Measurements from ENCODE around the gene OSBPL6.
"Not testable (repeated sequence)": the region's sequence is repeated elsewhere in the genome, so short reads cannot be mapped to it uniquely, and the experiment has no call there.

Gene OSBPL6

DNA sequence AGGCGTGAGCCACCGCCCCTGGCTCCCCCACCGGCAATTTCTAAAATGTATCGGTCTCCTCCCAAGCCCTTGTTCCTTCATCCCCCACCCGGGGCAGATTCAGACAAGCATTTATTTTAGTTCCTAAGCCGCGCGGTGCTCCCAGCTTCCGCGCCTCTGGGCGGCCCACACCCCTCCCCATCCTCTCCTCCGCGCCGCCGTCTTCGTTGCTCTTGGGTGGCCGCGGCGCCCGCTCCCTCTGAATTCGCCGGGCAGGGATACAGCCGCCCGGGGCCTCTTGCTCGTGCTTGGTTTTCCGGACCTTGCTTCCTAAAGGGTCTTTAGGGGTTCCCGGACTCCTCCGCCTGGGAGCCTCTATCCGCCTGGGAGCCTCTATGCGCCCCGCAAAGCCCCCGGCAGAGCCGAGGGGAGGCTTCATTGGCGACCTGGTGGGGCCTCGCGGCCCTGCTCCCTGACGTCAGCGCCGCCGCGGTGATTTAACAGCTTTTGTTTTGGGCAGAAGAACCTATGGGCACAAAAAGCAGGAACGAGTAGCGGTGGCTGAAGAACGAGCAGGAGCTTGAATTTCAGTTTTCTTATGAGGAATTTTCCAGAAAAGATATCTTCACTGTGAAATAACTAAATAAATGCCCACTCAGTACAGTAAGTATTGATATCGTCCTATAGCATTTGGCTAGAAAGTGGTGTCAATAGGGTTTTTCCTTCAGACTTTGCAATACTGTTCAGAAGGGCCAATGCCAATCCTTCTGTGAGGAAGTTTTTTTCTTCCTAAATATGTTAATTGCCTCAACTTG lies 219.4 kb downstream of the OSBPL6 start:
- DNase-seq, result peak; percentile 83 to 87

- peak; percentile 86 to 89 for DNase-seq
Measured at GRCh38 chr2:178414266-178415247, 220.2 kb downstream of the OSBPL6 start.

- DNase-seq, result no peak
Measured at GRCh38 chr2:178415979-178416378, 221.7 kb downstream of the OSBPL6 start.

GRCh38 chr2:178417916-178418315 lies 223.6 kb downstream of the OSBPL6 start:
- DNase-seq, result no peak

GRCh38 chr2:178418426-178418825 lies 224.1 kb downstream of the OSBPL6 start:
- DNase-seq, result no peak

GRCh38 chr2:178419123-178419522 lies 224.8 kb downstream of the OSBPL6 start:
- DNase-seq, result no peak

DNA sequence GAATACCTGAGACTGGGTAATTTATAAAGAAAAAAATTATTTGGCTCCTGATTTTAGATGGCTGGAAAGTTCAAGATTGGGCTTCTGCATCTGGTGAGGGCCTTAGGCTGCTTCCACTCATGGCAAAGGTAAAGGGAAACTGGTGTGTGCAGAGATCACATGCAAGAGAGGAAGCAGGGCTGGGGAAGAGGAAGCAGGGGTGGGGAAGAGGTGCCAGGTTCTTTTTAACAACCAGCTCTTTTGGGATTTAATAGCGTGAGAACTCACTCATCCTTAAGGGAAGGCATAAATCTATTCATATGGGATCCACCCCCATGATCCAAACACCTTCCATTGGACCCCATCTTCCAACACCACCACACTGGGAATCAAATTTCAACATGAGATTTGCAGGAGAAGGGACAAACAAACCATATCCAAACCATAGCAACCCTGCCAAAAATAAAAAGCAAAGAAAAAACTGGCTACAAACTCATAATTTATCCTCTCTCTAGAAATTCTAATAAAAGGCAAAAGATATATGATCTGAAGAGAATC lies 226.2 kb downstream of the OSBPL6 start:
- no peak for DNase-seq

GRCh38 chr2:178422097-178422496 lies 227.8 kb downstream of the OSBPL6 start:
- no peak for DNase-seq

DNA sequence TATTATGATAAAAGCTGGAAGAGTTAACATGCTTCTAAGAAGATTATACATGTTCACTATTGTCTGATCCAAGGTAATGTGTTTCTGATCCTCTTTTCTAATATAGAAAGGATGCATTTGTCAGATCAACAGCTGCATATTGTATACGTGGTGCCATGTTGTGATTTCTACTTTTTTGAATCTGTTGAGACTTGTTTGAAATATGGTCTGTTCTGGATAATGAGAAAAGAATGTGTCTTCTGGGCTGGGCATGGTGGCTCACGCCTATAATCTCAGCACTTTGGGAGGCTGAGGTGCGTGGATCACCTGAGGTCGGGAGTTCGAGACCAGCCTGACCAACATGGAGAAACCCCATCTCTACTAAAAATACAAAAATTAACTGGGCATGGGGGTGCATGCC lies 229.4 kb downstream of the OSBPL6 start:
- DNase-seq, result not testable (repeated sequence)

DNA sequence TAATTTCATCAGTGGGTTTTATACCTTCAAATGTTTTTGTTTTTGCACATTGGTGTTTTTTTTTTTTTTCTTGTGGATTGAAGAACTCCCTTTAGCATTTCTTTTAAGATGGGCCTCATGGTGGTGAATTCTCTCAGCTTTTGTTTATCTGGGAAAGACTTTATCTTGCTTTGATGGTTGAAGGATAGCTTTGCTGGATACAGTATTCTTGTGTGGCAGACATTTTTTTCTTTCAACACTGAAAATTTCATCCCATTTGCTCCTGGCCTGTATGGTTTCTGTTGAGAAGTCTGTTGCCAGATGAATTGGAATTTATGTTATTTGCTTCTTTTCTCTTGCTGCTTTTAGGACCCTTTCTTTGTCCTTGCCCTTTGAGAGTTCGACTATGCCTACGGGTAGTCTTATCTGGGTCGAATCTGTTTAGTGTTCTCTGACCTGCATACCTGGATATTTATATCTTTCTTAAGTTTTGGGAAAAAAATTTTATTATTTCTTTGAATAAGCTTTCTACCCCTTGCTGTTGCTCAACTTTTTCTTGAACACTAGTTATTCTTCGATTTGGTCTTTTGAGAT lies 231.0 kb downstream of the OSBPL6 start:
- DNase-seq, result no peak

GRCh38 chr2:178426388-178426787 lies 232.1 kb downstream of the OSBPL6 start:
- no peak for DNase-seq

DNA sequence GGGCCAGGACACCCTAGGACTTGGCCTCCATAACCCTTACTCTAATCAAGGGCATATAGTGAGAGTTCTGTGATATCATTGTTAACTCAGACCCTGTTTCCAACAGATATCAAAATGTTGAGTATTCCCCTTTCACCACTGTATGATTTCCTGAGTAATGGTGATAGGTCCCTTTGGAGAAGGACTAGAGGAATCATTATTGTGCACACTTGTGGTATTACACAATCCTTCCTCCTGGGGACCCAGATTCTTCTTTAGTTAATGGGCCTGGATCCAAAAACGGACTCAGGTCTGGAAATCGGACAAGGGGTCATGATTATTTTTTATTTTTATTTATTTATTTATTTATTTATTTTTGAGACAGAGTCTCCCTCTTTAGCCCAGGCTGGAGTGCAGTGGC lies 233.1 kb downstream of the OSBPL6 start:
- no peak for DNase-seq

GRCh38 chr2:178428396-178428806 lies 234.1 kb downstream of the OSBPL6 start:
- no peak for DNase-seq

DNA sequence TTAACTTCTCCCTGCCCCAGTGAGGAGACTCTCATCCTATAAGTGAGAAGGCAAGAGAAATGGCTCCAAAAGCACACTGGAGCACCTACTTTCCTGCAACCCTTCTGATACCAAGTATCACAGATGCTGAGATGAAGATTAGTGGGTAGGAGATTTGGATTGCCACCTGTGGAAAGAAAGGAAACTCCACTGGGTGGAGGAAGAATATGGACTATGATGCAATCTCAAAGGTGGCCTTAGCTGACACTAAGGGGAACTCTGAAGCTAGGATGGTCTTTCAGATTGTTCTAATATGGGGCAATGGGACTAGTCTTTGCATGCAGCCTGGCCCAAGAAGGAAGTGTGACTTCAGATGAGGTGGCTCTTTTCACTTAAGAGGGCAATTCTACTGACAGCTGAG lies 235.0 kb downstream of the OSBPL6 start:
- no peak for DNase-seq

GRCh38 chr2:178436662-178437061 lies 242.3 kb downstream of the OSBPL6 start:
- no peak for DNase-seq

DNA sequence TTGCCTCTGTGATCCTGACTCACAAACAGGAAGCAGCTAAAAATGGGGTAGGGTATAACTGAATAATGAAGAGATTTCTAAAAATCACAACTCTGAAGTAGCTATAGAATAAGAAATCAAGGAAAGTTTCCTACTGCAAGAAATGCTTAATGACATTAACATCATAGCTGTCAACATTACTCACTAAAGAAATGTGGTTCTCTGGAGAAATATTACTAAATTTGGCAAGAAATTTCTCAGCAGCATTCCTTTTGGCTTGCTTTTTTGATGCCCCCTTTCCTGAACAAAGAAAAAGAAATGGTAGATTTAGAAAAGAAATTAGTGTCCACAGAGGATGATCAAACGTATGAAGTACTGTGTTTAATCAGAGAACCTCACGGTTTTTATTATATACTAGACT lies 247.1 kb downstream of the OSBPL6 start:
- no peak for DNase-seq

DNA sequence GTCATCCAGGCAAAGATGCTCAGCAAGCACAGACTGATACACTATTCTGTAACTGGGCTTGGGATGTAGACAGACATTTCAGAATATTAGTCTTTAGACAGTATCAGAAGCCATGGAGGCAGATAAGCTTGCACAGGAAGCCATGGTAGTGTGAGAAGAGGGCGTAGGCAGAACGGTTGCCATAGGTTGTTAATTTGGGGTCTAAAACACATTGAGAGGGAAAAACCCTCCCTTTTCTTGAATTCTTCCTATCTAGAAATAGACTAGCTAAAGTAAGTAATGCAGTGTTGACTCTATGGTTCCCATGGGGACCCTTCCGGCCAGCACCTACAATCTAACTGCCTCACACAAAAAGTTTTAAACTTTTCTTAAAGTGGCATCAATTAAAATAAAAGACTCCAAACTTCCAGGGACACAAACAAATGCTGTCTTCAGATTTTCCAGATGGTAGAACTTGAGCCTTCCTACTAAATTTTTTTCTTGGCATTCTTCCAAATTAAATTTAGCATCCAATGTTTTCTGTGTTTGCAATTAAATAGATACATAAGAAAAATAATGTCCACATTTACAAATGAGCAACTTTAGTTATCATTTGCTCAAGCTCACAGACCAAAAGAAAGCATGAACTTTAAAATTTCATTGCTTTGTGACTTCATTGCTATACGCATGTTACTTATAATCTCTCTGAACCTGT lies 254.8 kb downstream of the OSBPL6 start:
- no peak for DNase-seq

- peak in 1 of 2 experiments; percentile 22 for DNase-seq
Measured at GRCh38 chr2:178449700-178450523, 255.6 kb downstream of the OSBPL6 start.

DNA sequence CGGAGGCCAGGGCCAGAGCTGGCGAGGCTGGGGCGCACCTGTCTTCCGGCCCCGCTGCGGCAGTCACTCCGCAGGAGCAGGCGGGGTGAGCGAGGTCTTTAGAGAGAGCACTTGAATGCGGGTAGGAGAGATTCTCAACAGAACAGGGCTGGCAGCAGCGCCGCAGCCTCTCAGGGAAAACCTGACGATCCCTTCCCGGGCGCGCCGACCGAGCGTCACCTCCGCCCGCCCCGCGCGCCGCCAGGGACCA lies 256.1 kb downstream of the OSBPL6 start:
- DNase-seq, result peak in 1 of 2 experiments; percentile 87

GRCh38 chr2:178450774-178451525 lies 256.6 kb downstream of the OSBPL6 start, which contains the start of the genes PJVK and PRKRA:
Gene PJVK, plus strand, starts transcription at chr2:178451378. Its CDS starts 2,032 bp downstream, at chr2:178453410.
Gene PRKRA, minus strand, starts transcription at chr2:178451175. Its CDS starts 145 bp downstream, at chr2:178451030.
- DNase-seq, result peak; percentile 98

- DNase-seq, result no peak
Measured at GRCh38 chr2:178452334-178452733, 258.0 kb downstream of the OSBPL6 start.
